ENCODE results near the gene GPR35. TPM values are rescaled to one million over a fixed set of nuclear protein-coding genes. Genes with fewer than 3 reads are reported as not detected.
"Not testable (repeated sequence)": the region's sequence is repeated elsewhere in the genome, so short reads cannot be mapped to it uniquely, and the experiment has no call there.

GPR35 gene
- total and polyA plus RNA-seq, 7 experiments from 2014 or later = 0.20 to 19.0 (median 8.4) TPM

DNA sequence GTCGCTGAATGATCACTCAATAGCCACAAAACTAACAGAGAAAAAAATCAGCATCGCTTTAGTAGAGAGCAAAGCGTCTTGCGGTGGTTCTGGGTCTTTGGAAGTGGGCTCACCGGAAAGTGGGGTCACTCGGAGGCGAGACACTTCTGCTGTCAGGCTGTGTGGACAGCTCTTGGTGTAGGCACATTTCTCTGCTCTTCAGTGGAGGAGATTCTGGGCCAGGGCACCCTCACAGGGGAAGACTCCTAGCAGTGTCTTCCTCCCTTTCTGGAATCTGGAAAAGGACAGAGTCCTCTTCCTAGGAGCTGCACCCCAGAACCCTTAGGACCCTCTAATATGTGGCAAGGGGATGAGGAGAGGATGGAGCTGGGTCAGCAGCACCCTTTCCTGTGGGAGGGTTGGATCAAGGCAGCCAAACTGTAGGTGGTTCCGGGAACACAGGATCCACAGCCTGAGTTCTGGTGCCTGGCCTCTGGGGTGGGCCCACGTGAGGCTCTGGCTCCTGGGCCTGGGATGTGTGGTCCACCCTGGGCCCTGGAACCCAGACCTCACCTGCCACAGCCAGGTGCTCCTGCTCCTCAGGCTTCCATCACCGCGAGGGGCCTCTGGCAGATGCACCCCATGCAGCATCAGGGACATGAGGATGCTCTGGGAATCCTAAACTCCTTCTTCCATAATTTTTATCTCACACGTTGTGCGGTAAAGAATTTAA is 25.1 kb downstream of the GPR35 start:
- H3K36me3 Mint-ChIP-seq = peaks cover 0 to 14% (median 0%) of the 10 kb centered on the region in 5 donors
- ChIA-PET CTCF (interaction anchor here (0.5 kb wide), 1 partner anchor 1824 kb away, joined by 3 read pairs; no protein-coding TSS in a partner anchor), POLR2A (no interaction called here)
- H3K27me3 ChIP-seq (ENCODE audit: control insufficient read depth in 2 of 2, insufficient read depth in 2 of 2, low read length in 2 of 2) = no peaks in the 10 kb centered on the region
- peaks cover 0 to 16% (median 8%) of the 10 kb centered on the region in 7 donors for H3K4me1 Mint-ChIP-seq
- H3K27ac ChIP-seq (ENCODE audit: low read depth, low read length) = no peak overlapping the region
- H3K27me3 Mint-ChIP-seq = peaks cover 8 to 59% (median 19%) of the 10 kb centered on the region in 5 donors
- H3K27ac Mint-ChIP-seq = no peak overlapping the region
- H3K9me3 Mint-ChIP-seq = peaks cover 0 to 3% (median 0%) of the 10 kb centered on the region in 11 donors
- intact Hi-C loops (cut with micrococcal nuclease) = no loop called here
- DNase-seq (no peak), ATAC-seq (no peak)
- no peaks in the 10 kb centered on the region for H3K36me3 ChIP-seq (ENCODE audit: control insufficient read depth in 2 of 3, insufficient read depth in 3 of 3, low read length in 3 of 3)
- H3K4me3 ChIP-seq (ENCODE audit: low read length) = no peak overlapping the region
- H3K4me1 ChIP-seq (ENCODE audit: control insufficient read depth in 2 of 2, insufficient read depth in 2 of 2, low read length in 2 of 2) = peaks cover 0 to 4% of the 10 kb centered on the region in 2 donors
- no peaks in the 10 kb centered on the region for H3K9me3 ChIP-seq (ENCODE audit: control insufficient read depth in 2 of 3, low read length in 3 of 3)
- H3K4me3 Mint-ChIP-seq = no peak overlapping the region

DNA sequence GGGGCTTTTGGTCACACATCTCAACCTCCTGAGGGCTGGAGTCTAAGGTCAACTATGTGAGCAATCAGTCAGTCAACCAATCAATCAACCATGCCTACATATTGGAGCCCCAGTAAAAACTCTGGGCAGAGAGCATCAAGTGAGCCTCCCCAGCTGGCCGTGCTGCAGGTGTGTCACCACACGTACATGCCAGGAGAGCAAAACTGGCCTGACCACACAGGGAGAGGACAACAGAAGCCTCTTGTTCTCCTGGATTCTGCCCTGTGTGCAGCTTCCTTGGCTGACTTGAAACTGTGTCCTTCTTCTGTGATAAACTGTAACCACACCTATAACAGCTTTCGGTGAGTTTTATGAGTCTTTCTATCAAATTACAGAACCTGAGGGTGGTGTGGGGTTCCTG is 25.9 kb downstream of the GPR35 start:
- Mint-ChIP-seq H3K36me3 (peaks cover 0 to 14% (median 0%) of the 10 kb centered on the region in 5 donors), H3K4me1 (peaks cover 0 to 12% (median 3%) of the 10 kb centered on the region in 7 donors), H3K9me3 (peaks cover 0 to 3% (median 0%) of the 10 kb centered on the region in 11 donors), H3K4me3 (no peak overlapping the region), H3K27ac (no peak overlapping the region), H3K27me3 (peaks cover 8 to 61% (median 19%) of the 10 kb centered on the region in 5 donors)
- H3K4me3 ChIP-seq (ENCODE audit: low read length) = no peak overlapping the region
- ChIA-PET POLR2A (no interaction called here), CTCF (no interaction called here)
- H3K4me1 ChIP-seq (ENCODE audit: control insufficient read depth in 2 of 2, insufficient read depth in 2 of 2, low read length in 2 of 2) = peaks cover 0 to 4% of the 10 kb centered on the region in 2 donors
- ATAC-seq (no peak), DNase-seq (no peak)
- H3K9me3 ChIP-seq (ENCODE audit: control insufficient read depth in 2 of 3, low read length in 3 of 3) = no peaks in the 10 kb centered on the region
- intact Hi-C loops (cut with micrococcal nuclease) = no loop called here
- H3K36me3 ChIP-seq (ENCODE audit: control insufficient read depth in 2 of 3, insufficient read depth in 3 of 3, low read length in 3 of 3) = no peaks in the 10 kb centered on the region
- no peaks in the 10 kb centered on the region for H3K27me3 ChIP-seq (ENCODE audit: control insufficient read depth in 2 of 2, insufficient read depth in 2 of 2, low read length in 2 of 2)
- H3K27ac ChIP-seq (ENCODE audit: low read depth, low read length) = no peak overlapping the region

DNA sequence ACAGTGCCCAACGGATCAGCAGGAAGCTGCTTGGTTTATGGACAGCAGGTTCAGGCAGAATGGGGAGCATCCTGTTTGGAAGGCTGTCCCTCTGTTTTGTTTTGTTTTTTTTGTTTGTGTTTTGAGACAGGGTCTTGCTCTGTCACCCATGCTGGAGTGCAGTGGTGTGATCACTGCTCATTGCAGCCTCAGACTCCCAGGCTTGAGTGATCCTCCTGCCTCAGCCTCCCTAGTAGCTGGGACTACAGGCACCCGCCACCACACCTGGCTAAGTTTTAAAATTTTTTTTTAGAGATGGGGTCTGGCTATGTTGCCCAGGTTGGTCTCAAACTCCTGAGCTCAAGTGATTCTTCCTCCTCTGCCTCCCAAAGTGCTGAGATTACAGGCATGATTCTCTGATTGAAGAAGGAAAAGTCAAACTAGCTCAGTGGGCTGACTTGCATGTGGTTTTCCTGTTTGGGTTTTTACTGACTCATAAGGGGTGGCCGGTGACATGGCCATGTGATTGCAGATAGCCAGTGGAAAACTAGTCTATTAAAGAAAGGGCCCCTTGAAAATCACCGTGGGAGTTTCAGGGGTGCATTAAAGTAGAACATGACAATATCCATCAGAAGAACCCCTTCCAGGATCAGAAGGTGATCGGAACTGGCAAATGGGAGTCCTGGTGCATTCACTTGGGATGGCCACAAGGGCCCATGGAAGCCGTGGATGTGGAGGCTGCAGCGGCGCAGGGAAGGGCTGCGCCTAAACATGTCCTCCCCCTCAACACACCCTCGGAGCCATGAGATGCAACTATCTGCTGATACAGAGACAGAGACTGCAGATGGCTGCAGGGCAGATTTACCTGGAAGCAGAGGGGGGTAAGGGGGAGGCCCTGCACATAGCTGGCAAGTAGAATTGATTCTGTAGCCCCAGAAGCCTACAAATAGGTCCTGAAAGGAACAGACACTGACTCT is 30.9 kb downstream of the GPR35 start:
- Mint-ChIP-seq H3K4me3 (no peak overlapping the region), H3K9me3 (peaks cover 0 to 4% (median 3%) of the 10 kb centered on the region in 11 donors), H3K4me1 (peaks cover 0 to 12% (median 0%) of the 10 kb centered on the region in 7 donors), H3K36me3 (peaks cover 0 to 9% (median 0%) of the 10 kb centered on the region in 5 donors), H3K27me3 (peaks cover 4 to 71% (median 13%) of the 10 kb centered on the region in 5 donors), H3K27ac (no peak overlapping the region)
- H3K27me3 ChIP-seq (ENCODE audit: control insufficient read depth in 2 of 2, insufficient read depth in 2 of 2, low read length in 2 of 2) = no peaks in the 10 kb centered on the region
- ATAC-seq (peak; percentile 61), DNase-seq (no peak)
- H3K9me3 ChIP-seq (ENCODE audit: control insufficient read depth in 2 of 3, low read length in 3 of 3) = no peaks in the 10 kb centered on the region
- H3K36me3 ChIP-seq (ENCODE audit: control insufficient read depth in 2 of 3, insufficient read depth in 3 of 3, low read length in 3 of 3) = no peaks in the 10 kb centered on the region
- CTCF ChIA-PET = no interaction called here
- H3K4me1 ChIP-seq (ENCODE audit: control insufficient read depth in 2 of 2, insufficient read depth in 2 of 2, low read length in 2 of 2) = peaks cover 0 to 5% of the 10 kb centered on the region in 2 donors
- H3K4me3 ChIP-seq (ENCODE audit: low read length) = no peak overlapping the region
- intact Hi-C loops (cut with micrococcal nuclease) = loop anchor here in 1 of 2 donors (2.0 kb wide), 1 partner anchor 35 kb away; no protein-coding TSS in a partner anchor
- POLR2A ChIA-PET = no interaction called here
- no peak overlapping the region for H3K27ac ChIP-seq (ENCODE audit: low read depth, low read length)

DNA sequence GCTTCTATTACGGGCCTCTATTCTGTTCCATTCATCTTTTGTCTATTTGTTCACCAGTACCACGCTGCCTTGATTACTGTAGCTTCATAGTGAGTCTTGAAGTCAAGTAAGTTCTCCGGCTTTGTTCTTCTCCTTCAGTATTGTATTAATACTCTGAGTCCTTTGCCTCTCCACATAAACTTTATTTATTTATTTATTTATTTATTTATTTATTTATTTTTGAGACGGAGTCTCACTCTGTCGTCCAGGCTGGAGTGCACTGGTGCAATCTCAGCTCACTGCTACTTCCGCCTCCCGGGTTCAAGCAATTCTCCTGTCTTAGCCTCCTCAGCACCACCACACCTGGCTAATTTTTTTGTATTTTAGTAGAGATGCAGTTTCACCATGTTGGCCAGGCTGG is 34.6 kb downstream of the GPR35 start:
- H3K4me3 Mint-ChIP-seq; H3K27me3 ChIP-seq (ENCODE audit: control insufficient read depth in 2 of 2, insufficient read depth in 2 of 2, low read length in 2 of 2); H3K4me1 ChIP-seq (ENCODE audit: control insufficient read depth in 2 of 2, insufficient read depth in 2 of 2, low read length in 2 of 2); DNase-seq; H3K4me3 ChIP-seq (ENCODE audit: low read length); H3K36me3 ChIP-seq (ENCODE audit: control insufficient read depth in 2 of 3, insufficient read depth in 3 of 3, low read length in 3 of 3); H3K9me3 ChIP-seq (ENCODE audit: control insufficient read depth in 2 of 3, low read length in 3 of 3); H3K27ac ChIP-seq (ENCODE audit: low read depth, low read length); intact Hi-C loops (cut with micrococcal nuclease); H3K27ac Mint-ChIP-seq; H3K36me3 Mint-ChIP-seq; ATAC-seq; CTCF ChIA-PET; POLR2A ChIA-PET: not testable (repeated sequence)
- H3K27me3 Mint-ChIP-seq = peaks cover 0 to 66% (median 9%) of the 10 kb centered on the region in 5 donors
- H3K4me1 Mint-ChIP-seq = peaks cover 0 to 11% (median 0%) of the 10 kb centered on the region in 7 donors
- peaks cover 0 to 19% (median 5%) of the 10 kb centered on the region in 11 donors for H3K9me3 Mint-ChIP-seq

DNA sequence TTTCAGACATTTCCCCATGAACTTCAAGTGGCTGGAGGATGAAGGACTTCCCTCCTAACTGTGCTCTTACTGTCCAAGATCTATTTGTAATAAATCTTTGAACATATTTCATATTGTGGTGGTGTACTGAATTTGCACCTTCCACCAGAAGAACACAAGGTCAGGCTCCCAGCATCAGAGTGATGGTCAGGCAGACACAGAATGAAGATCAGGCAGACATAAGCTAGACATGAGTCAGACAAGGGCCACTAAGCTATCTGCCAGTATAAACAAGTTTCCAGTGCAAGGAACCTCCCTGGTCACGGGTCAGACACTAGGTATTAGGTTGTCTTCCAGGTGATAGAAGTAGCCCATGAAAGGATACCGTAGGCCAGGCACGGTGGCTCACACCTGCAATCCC is 37.4 kb downstream of the GPR35 start:
- no peaks in the 10 kb centered on the region for H3K27me3 ChIP-seq (ENCODE audit: control insufficient read depth in 2 of 2, insufficient read depth in 2 of 2, low read length in 2 of 2)
- Mint-ChIP-seq H3K4me1 (no peaks in the 10 kb centered on the region), H3K27ac (no peak overlapping the region), H3K4me3 (no peak overlapping the region), H3K36me3 (peaks cover 0 to 8% (median 0%) of the 10 kb centered on the region in 5 donors), H3K27me3 (peaks cover 15 to 69% (median 33%) of the 10 kb centered on the region in 5 donors), H3K9me3 (peaks cover 0 to 32% (median 17%) of the 10 kb centered on the region in 11 donors)
- H3K36me3 ChIP-seq (ENCODE audit: control insufficient read depth in 2 of 3, insufficient read depth in 3 of 3, low read length in 3 of 3) = no peaks in the 10 kb centered on the region
- ChIA-PET CTCF (no interaction called here), POLR2A (no interaction called here)
- no peak overlapping the region for H3K4me3 ChIP-seq (ENCODE audit: low read length)
- intact Hi-C loops (cut with micrococcal nuclease) = no loop called here
- H3K27ac ChIP-seq (ENCODE audit: low read depth, low read length) = no peak overlapping the region
- no peak for DNase-seq
- no peak for ATAC-seq
- H3K4me1 ChIP-seq (ENCODE audit: control insufficient read depth in 2 of 2, insufficient read depth in 2 of 2, low read length in 2 of 2) = no peaks in the 10 kb centered on the region
- peaks cover 0 to 3% (median 0%) of the 10 kb centered on the region in 3 experiments for H3K9me3 ChIP-seq (ENCODE audit: control insufficient read depth in 2 of 3, low read length in 3 of 3)

DNA sequence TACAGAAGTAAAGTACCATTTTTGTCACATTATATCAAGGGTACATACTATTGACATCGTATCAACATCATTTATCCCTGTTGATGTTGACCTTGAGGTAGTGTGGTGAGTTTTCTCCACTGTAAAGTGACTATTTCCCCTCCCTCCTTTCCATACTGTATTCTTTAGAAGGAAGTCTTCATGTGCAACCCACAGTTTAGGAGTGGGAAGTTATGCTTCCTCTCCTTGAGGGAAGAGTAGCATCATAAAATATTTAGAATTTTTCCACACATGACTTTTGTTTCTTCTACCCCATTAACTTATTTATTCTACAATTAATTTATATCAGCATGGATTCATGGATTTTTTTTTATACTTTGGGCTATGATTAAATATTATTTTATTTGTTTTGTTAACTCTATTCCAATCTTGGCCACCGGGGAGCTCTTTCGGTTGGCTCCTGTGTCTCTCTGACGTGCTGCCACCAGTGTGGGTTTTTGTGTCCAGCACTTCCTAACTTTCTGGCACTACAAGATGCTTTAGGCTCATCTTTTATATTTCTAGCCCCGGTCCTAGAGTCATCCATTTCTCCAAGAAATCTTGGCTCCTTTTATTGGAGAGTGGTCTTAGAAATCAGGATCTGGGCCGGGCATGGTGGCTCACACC is 38.4 kb downstream of the GPR35 start:
- no peaks in the 10 kb centered on the region for H3K36me3 ChIP-seq (ENCODE audit: control insufficient read depth in 2 of 3, insufficient read depth in 3 of 3, low read length in 3 of 3)
- no peak overlapping the region for H3K4me3 Mint-ChIP-seq
- intact Hi-C loops (cut with micrococcal nuclease) = no loop called here
- H3K4me3 ChIP-seq (ENCODE audit: low read length) = no peak overlapping the region
- POLR2A ChIA-PET = no interaction called here
- peaks cover 0 to 8% (median 0%) of the 10 kb centered on the region in 5 donors for H3K36me3 Mint-ChIP-seq
- peaks cover 0 to 32% (median 17%) of the 10 kb centered on the region in 11 donors for H3K9me3 Mint-ChIP-seq
- ATAC-seq = no peak
- H3K4me1 ChIP-seq (ENCODE audit: control insufficient read depth in 2 of 2, insufficient read depth in 2 of 2, low read length in 2 of 2) = no peaks in the 10 kb centered on the region
- peaks cover 19 to 73% (median 34%) of the 10 kb centered on the region in 5 donors for H3K27me3 Mint-ChIP-seq
- no peak for DNase-seq
- H3K4me1 Mint-ChIP-seq = no peaks in the 10 kb centered on the region
- H3K27ac Mint-ChIP-seq = no peak overlapping the region
- no peaks in the 10 kb centered on the region for H3K27me3 ChIP-seq (ENCODE audit: control insufficient read depth in 2 of 2, insufficient read depth in 2 of 2, low read length in 2 of 2)
- H3K9me3 ChIP-seq (ENCODE audit: control insufficient read depth in 2 of 3, low read length in 3 of 3) = peaks cover 0 to 3% (median 0%) of the 10 kb centered on the region in 3 experiments
- H3K27ac ChIP-seq (ENCODE audit: low read depth, low read length) = no peak overlapping the region
- CTCF ChIA-PET = no interaction called here

All from naive thymus-derived CD4-positive, alpha-beta T cell (primary cell).